Peyer's patch (tissue), 4 donors: Measurements from ENCODE around the gene ZFR.

Source experiments
- CTCF ChIP-seq, 6 experiments: fragments of 450-650 bp in 4 of 6; fragments of 200-600 bp in 2 of 6; sonication (generic) in 1 of 6; IDR thresholded peaks; one replicate each; pipeline ENCODE4 v1.5.1; 2017 to 2019; ENCODE audit warnings: antibody characterized with exemption in 6 of 6, mild to moderate bottlenecking in 3 of 6, moderate library complexity in 1 of 6
- POLR2A ChIP-seq, 2 donors: fragments of 450-650 bp; IDR thresholded peaks; one replicate each; pipeline ENCODE4 v1.5.1; 2017; ENCODE audit warnings: antibody characterized with exemption in 2 of 2, mild to moderate bottlenecking in 2 of 2, moderate library complexity in 2 of 2

- TF ChIP-seq CTCF (IDR thresholded peaks at IDR 0.05) (no peak), POLR2A (IDR thresholded peaks at IDR 0.05) (no peak)
Observed at GRCh38 chr5:32339878-32340277, 104.7 kb downstream of the ZFR start.
